T-cell (primary cell): Measurements from ENCODE around the gene LIN7B. TPM values are rescaled to one million over a fixed set of nuclear protein-coding genes. Genes with fewer than 3 reads are reported as not detected.
A peak's percentile ranks its signal among the peaks of the same experiment; 100 is the strongest.

ENCODE experiments used
- ATAC-seq, 4 experiments: fragments of 200-7000 bp in 3 of 4; fragments of 150-1000 bp in 1 of 4; cut with Tn5 transposase; replicated peaks in 1 of 4; 1 replicate in 3 of 4; 2 replicates in 1 of 4; pipeline ENCODE4 v1.10.0; 2021; ENCODE audit warnings: moderate library complexity in 3 of 4, mild to moderate bottlenecking in 2 of 4, moderate number of reproducible peaks in 1 of 4
- CTCF ChIA-PET, 2 donors: fragments of 300-600 bp; sonication (Branson Sonifier 250); formaldehyde crosslinking; loops; one replicate each; lab custom pipeline; 2022; ENCODE audit warnings: antibody characterized with exemption in 2 of 2; lab: Charles Lee
- POLR2A ChIA-PET, 2 donors: fragments of 300-600 bp; sonication (Branson Sonifier 250); formaldehyde crosslinking; loops; one replicate each; lab custom pipeline; 2022; ENCODE audit warnings: antibody characterized with exemption in 2 of 2; lab: Charles Lee
- DNase-seq, 35 experiments: peaks; one replicate each; pipeline versions ENCODE4 v3.0.0 to v3.0.0-alpha.2; 2013 to 2023
- H3K27ac ChIP-seq: one replicate; pipeline ENCODE4 v1.5.1; 2013; ENCODE audit warnings: low read length
- H3K27me3 ChIP-seq, 2 experiments: replicated peaks in 1 of 2; 1 replicate in 1 of 2; 2 replicates in 1 of 2; pipeline versions ENCODE4 v1.6.1 to v1.7.0; 2013; ENCODE audit warnings: low read length in 1 of 2, mixed read lengths in 1 of 2; ENCODE audit not compliant: control insufficient read depth in 2 of 2, insufficient read depth in 2 of 2; ENCODE audit errors: extremely low read depth in 1 of 2
- H3K36me3 ChIP-seq, 2 donors: 1 replicate in 1 of 2; 2 replicates in 1 of 2; pipeline versions ENCODE4 v1.6.1 to v1.7.0; 2013; ENCODE audit warnings: low read length in 1 of 2; ENCODE audit not compliant: control insufficient read depth in 2 of 2, insufficient read depth in 1 of 2; ENCODE audit errors: extremely low read depth in 1 of 2
- H3K4me1 ChIP-seq, 2 experiments: 1 replicate in 1 of 2; 2 replicates in 1 of 2; pipeline versions ENCODE4 v1.6.1 to v1.7.0; 2013; ENCODE audit warnings: low read length in 2 of 2, mixed read lengths in 1 of 2; ENCODE audit not compliant: insufficient read depth in 2 of 2, control insufficient read depth in 1 of 2; ENCODE audit errors: extremely low read depth in 1 of 2
- H3K4me3 ChIP-seq, 2 donors: 1 replicate in 1 of 2; 2 replicates in 1 of 2; pipeline versions ENCODE4 v1.5.1 to v1.7.0; 2013; ENCODE audit warnings: mild to moderate bottlenecking in 2 of 2, low read length in 1 of 2, moderate library complexity in 1 of 2; ENCODE audit not compliant: control insufficient read depth in 1 of 2; ENCODE audit errors: extremely low read depth in 1 of 2
- H3K9me3 ChIP-seq: 2 replicates; pipeline ENCODE4 v1.7.0; 2013
- H3K27ac Mint-ChIP-seq, 2 donors: one replicate each; pipeline ENCODE4 v1.8.0; 2020 to 2021; ENCODE audit warnings: mild to moderate bottlenecking in 2 of 2, mixed read lengths in 2 of 2
- H3K27me3 Mint-ChIP-seq, 2 donors: one replicate each; pipeline ENCODE4 v1.8.0; 2021 to 2022; ENCODE audit warnings: mixed read lengths in 2 of 2
- H3K36me3 Mint-ChIP-seq: one replicate; pipeline ENCODE4 v1.8.0; 2021; ENCODE audit warnings: mixed read lengths
- H3K4me1 Mint-ChIP-seq, 3 donors: one replicate each; pipeline ENCODE4 v1.8.0; 2020 to 2022; ENCODE audit warnings: mixed read lengths in 3 of 3, mild to moderate bottlenecking in 1 of 3
- H3K4me3 Mint-ChIP-seq, 3 donors: one replicate each; pipeline ENCODE4 v1.8.0; 2020 to 2022; ENCODE audit warnings: mild to moderate bottlenecking in 3 of 3, mixed read lengths in 3 of 3, moderate library complexity in 3 of 3
- H3K9me3 Mint-ChIP-seq, 3 donors: one replicate each; pipeline ENCODE4 v1.8.0; 2020 to 2022; ENCODE audit warnings: mixed read lengths in 3 of 3
- WGBS: methylation state at CpG from one replicate; pipeline ENCODE4 v1.1.5; 2013; ENCODE audit warnings: missing lambda C conversion rate; ENCODE audit not compliant: insufficient coverage; 5-methylcytosine and 5-hydroxymethylcytosine counted together
- total RNA-seq, 35 experiments: library from RNA in 6 of 35; stranded (reverse) in 6 of 35; fragments of 120-200 nt in 1 of 35; gene quantifications; one replicate each; pipeline versions ENCODE4 v1.2.1 to v1.2.4 and lab custom pipeline; 2013 to 2026

Gene LIN7B
- total RNA-seq, 5 donors from 2014 or later (not counting 1 experiment from before 2014, with no cell fraction given): 8.1 to 17.8 (median 12.9) TPM

GRCh38 chr19:49150106-49150943 is 36.2 kb downstream of the LIN7B start:
- peak overlapping the region; percentile 68 to 82 (median 71) for H3K4me3 Mint-ChIP-seq
- H3K27me3 Mint-ChIP-seq: peaks cover 68 to 85% of the 10 kb centered on the region in 2 donors
- no peak overlapping the region for H3K27ac ChIP-seq
- H3K9me3 Mint-ChIP-seq: peaks cover 0 to 8% (median 0%) of the 10 kb centered on the region in 3 donors
- peaks cover 34 to 36% (median 35%) of the 10 kb centered on the region in 3 donors for H3K4me1 Mint-ChIP-seq
- ATAC-seq: peak in 2 of 4 experiments; percentile 15 to 21
- CTCF ChIA-PET: interaction anchor here in 1 of 2 donors (0.6 kb wide), 1 partner anchor 334 kb away, joined by 7 read pairs; no protein-coding TSS in a partner anchor
- whole genome bisulfite sequencing: under 1% methylated on average over 22 of the region's 75 CpGs
- peak in 4 of 35 experiments; percentile 21 to 52 (median 36) for DNase-seq
- H3K36me3 ChIP-seq: no peaks in the 10 kb centered on the region
- H3K9me3 ChIP-seq: no peaks in the 10 kb centered on the region
- H3K4me3 ChIP-seq: peak overlapping the region; percentile 50 to 86
- H3K27ac Mint-ChIP-seq: no peak overlapping the region
- POLR2A ChIA-PET: no interaction called here
- H3K27me3 ChIP-seq: peaks cover 12 to 92% of the 10 kb centered on the region in 2 experiments
- no peaks in the 10 kb centered on the region for H3K36me3 Mint-ChIP-seq
- H3K4me1 ChIP-seq: peaks cover 13 to 45% of the 10 kb centered on the region in 2 experiments

GRCh38 chr19:49150944-49151243 is 36.7 kb downstream of the LIN7B start:
- no peaks in the 10 kb centered on the region for H3K9me3 ChIP-seq

GRCh38 chr19:49151267-49152118 is 37.3 kb downstream of the LIN7B start:
- Mint-ChIP-seq H3K36me3 (no peaks in the 10 kb centered on the region), H3K27ac (no peak overlapping the region), H3K4me1 (peaks cover 27 to 30% (median 29%) of the 10 kb centered on the region in 3 donors), H3K9me3 (peaks cover 0 to 8% (median 0%) of the 10 kb centered on the region in 3 donors), H3K4me3 (peak overlapping the region; percentile 28 to 82 (median 47)), H3K27me3 (peaks cover 68 to 84% of the 10 kb centered on the region in 2 donors)
- peak in 16 of 35 experiments; percentile 17 to 57 (median 32) for DNase-seq
- ATAC-seq: peak in 2 of 4 experiments; percentile 11 to 34
- 18% methylated on average over 37 of the region's 45 CpGs for WGBS
- ChIA-PET CTCF (interaction anchor here in 1 of 2 donors (0.6 kb wide), 1 partner anchor 335 kb away, joined by 7 read pairs; no protein-coding TSS in a partner anchor), POLR2A (no interaction called here)
- H3K4me1 ChIP-seq: peaks cover 13 to 36% of the 10 kb centered on the region in 2 experiments
- H3K4me3 ChIP-seq: no peak overlapping the region
- peaks cover 12 to 92% of the 10 kb centered on the region in 2 experiments for H3K27me3 ChIP-seq
- H3K27ac ChIP-seq: no peak overlapping the region
- H3K36me3 ChIP-seq: no peaks in the 10 kb centered on the region
- H3K9me3 ChIP-seq: no peaks in the 10 kb centered on the region

More at GRCh38 chr19:49150944-49151243, 36.7 kb downstream of the LIN7B start:
- Histone ChIP-seq H3K27ac (no peak overlapping the region), H3K36me3 (no peaks in the 10 kb centered on the region), H3K4me3 (peak overlapping the region; percentile 50 to 86), H3K27me3 (peaks cover 12 to 92% of the 10 kb centered on the region in 2 experiments), H3K4me1 (peaks cover 13 to 41% of the 10 kb centered on the region in 2 experiments)
- H3K27ac Mint-ChIP-seq: no peak overlapping the region
- peaks cover 68 to 85% of the 10 kb centered on the region in 2 donors for H3K27me3 Mint-ChIP-seq
- 40% methylated on average over 3 of the region's 16 CpGs for WGBS
- peaks cover 29 to 32% (median 31%) of the 10 kb centered on the region in 3 donors for H3K4me1 Mint-ChIP-seq
- ChIA-PET POLR2A (no interaction called here), CTCF (interaction anchor here in 1 of 2 donors (0.6 kb wide), 1 partner anchor 334 kb away, joined by 7 read pairs; no protein-coding TSS in a partner anchor)
- DNase-seq: no peak
- peak overlapping the region; percentile 13 to 82 (median 25) for H3K4me3 Mint-ChIP-seq
- H3K9me3 Mint-ChIP-seq: peaks cover 0 to 8% (median 0%) of the 10 kb centered on the region in 3 donors
- H3K36me3 Mint-ChIP-seq: no peaks in the 10 kb centered on the region
- ATAC-seq: no peak

GRCh38 chr19:49152119-49152550 is 38.0 kb downstream of the LIN7B start:
- H3K36me3 Mint-ChIP-seq: no peaks in the 10 kb centered on the region
- 29% methylated on average over 4 of the region's 10 CpGs for WGBS
- peaks cover 64 to 80% of the 10 kb centered on the region in 2 donors for H3K27me3 Mint-ChIP-seq
- H3K9me3 Mint-ChIP-seq: peaks cover 0 to 8% (median 0%) of the 10 kb centered on the region in 3 donors
- Histone ChIP-seq H3K9me3 (no peaks in the 10 kb centered on the region), H3K4me1 (peaks cover 13 to 36% of the 10 kb centered on the region in 2 experiments), H3K27me3 (peaks cover 12 to 88% of the 10 kb centered on the region in 2 experiments), H3K27ac (no peak overlapping the region), H3K36me3 (no peaks in the 10 kb centered on the region), H3K4me3 (no peak overlapping the region)
- ChIA-PET POLR2A (no interaction called here), CTCF (interaction anchor here in 1 of 2 donors (0.6 kb wide), 1 partner anchor 387 kb away, joined by 5 read pairs; no protein-coding TSS in a partner anchor)
- no peak overlapping the region for H3K27ac Mint-ChIP-seq
- peaks cover 27 to 30% (median 29%) of the 10 kb centered on the region in 3 donors for H3K4me1 Mint-ChIP-seq
- peak in 1 of 4 experiments; percentile 22 for ATAC-seq
- H3K4me3 Mint-ChIP-seq: peak overlapping the region in 2 of 3 donors; percentile 21 to 82
- no peak for DNase-seq

GRCh38 chr19:49153167-49153809 is 39.1 kb downstream of the LIN7B start:
- POLR2A ChIA-PET: no interaction called here
- H3K4me1 ChIP-seq: peaks cover 16 to 45% of the 10 kb centered on the region in 2 experiments
- H3K4me1 Mint-ChIP-seq: peaks cover 28 to 33% (median 31%) of the 10 kb centered on the region in 3 donors
- peaks cover 10 to 88% of the 10 kb centered on the region in 2 experiments for H3K27me3 ChIP-seq
- no peak overlapping the region for H3K27ac ChIP-seq
- peaks cover 61 to 76% of the 10 kb centered on the region in 2 donors for H3K27me3 Mint-ChIP-seq
- DNase-seq: no peak
- 73% methylated on average over 2 of the region's 10 CpGs for WGBS
- H3K9me3 ChIP-seq: no peaks in the 10 kb centered on the region
- H3K36me3 ChIP-seq: no peaks in the 10 kb centered on the region
- peak overlapping the region in 1 of 3 donors; percentile 82 for H3K4me3 Mint-ChIP-seq
- ATAC-seq: no peak
- H3K36me3 Mint-ChIP-seq: no peaks in the 10 kb centered on the region
- CTCF ChIA-PET: no interaction called here
- H3K4me3 ChIP-seq: no peak overlapping the region
- H3K9me3 Mint-ChIP-seq: peaks cover 0 to 8% (median 0%) of the 10 kb centered on the region in 3 donors
- no peak overlapping the region for H3K27ac Mint-ChIP-seq
